Raji (cell line): ENCODE results near the gene PAK5.

Source experiments
- POLR2A ChIP-seq: IDR thresholded peaks from 2 replicates; pipeline ENCODE4 v1.6.1; 2011; ENCODE audit warnings: low read depth, low read length, control low read depth; ENCODE audit not compliant: insufficient read depth

Gene PAK5

GRCh38 chr20:9741996-9742395 lies 96.9 kb downstream of the PAK5 start:
- no peak for TF ChIP-seq POLR2A

GRCh38 chr20:9740486-9740885 lies 98.4 kb downstream of the PAK5 start:
- no peak for TF ChIP-seq POLR2A

- TF ChIP-seq POLR2A, result no peak
Measured at GRCh38 chr20:9739991-9740390, 98.9 kb downstream of the PAK5 start.

- TF ChIP-seq POLR2A, result no peak
Measured at GRCh38 chr20:9736373-9736772, 102.5 kb downstream of the PAK5 start.

GRCh38 chr20:9723501-9724202 lies 115.2 kb downstream of the PAK5 start:
- no peak for TF ChIP-seq POLR2A

- no peak for TF ChIP-seq POLR2A
Measured at GRCh38 chr20:9711872-9712271, 127.0 kb downstream of the PAK5 start.

GRCh38 chr20:9710685-9711084 lies 128.2 kb downstream of the PAK5 start:
- no peak for TF ChIP-seq POLR2A

GRCh38 chr20:9705722-9706476 lies 133.0 kb downstream of the PAK5 start:
- TF ChIP-seq POLR2A, result no peak

GRCh38 chr20:9699181-9699580 lies 139.7 kb downstream of the PAK5 start:
- TF ChIP-seq POLR2A, result no peak

- TF ChIP-seq POLR2A, result no peak
Measured at GRCh38 chr20:9689041-9689440, 149.8 kb downstream of the PAK5 start.

GRCh38 chr20:9686866-9687265 lies 152.0 kb downstream of the PAK5 start:
- TF ChIP-seq POLR2A, result no peak

GRCh38 chr20:9686455-9686854 lies 152.4 kb downstream of the PAK5 start:
- no peak for TF ChIP-seq POLR2A

- TF ChIP-seq POLR2A, result no peak
Measured at GRCh38 chr20:9686001-9686400, 152.9 kb downstream of the PAK5 start.

- TF ChIP-seq POLR2A, result no peak
Measured at GRCh38 chr20:9685011-9685410, 153.9 kb downstream of the PAK5 start.

- no peak for TF ChIP-seq POLR2A
Measured at GRCh38 chr20:9677100-9677623, 161.7 kb downstream of the PAK5 start.

GRCh38 chr20:9672981-9673380 lies 165.9 kb downstream of the PAK5 start:
- TF ChIP-seq POLR2A, result no peak
